GM18511 (cell line): ENCODE measurements around the gene NLGN1.
"Not testable (repeated sequence)": the region's sequence is repeated elsewhere in the genome, so short reads cannot be mapped to it uniquely, and the experiment has no call there.

Source experiments
- ATAC-seq: cut with Tn5 transposase; IDR thresholded peaks from one replicate; pipeline ENCODE4 v1.9.1; 2021; ENCODE audit warnings: mild to moderate bottlenecking, moderate library complexity; ENCODE audit not compliant: unreplicated experiment

Gene NLGN1

DNA sequence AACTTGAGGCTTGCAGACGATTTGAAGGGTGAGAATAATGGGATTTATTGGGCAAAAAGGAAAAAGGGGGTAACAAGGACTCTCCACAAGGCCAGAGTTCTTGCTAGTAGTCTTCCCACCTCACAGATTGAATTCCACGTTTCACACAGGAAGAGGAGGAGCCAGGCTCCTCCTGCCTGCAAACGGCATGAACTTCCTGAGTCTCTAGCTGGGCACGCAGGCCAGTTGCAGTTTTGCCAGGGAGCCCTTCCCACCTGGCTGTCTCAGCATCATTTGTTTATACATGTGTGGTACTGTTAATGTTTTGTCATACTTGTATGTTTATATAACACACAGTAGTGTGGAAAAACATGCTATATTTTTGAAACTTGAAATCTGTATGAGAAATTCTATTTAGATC lies 155.0 kb downstream of the NLGN1 start:
- ATAC-seq, result no peak

DNA sequence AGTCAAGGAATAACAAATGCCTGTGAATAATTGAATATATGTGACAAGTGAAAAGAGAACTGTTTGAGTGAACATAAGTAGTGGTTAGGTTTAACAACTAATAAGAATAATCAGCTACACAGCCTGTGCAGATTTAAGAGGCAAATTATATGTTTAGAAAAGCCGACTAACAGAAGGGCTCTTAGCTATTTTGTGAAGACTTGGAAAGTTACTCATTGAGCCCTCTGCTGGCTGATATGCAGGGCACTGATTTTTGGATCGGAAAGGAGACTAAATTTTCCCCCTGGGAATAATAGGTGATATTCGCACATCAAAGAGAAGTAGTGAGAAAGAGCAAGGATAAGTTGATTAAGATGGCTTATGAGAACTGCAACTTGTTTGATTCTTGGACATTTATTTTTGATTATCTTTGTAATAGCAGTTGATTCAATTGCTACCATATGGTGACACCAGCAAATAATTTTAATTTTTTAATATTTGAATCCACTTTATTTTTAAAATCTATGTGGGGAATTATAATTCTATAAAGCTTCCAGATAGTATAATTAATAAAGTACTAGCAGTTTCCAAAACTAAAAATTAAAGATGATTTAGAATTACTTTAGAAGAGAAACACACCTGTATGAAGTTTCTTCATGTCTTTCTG lies 156.2 kb downstream of the NLGN1 start:
- ATAC-seq, result no peak

DNA sequence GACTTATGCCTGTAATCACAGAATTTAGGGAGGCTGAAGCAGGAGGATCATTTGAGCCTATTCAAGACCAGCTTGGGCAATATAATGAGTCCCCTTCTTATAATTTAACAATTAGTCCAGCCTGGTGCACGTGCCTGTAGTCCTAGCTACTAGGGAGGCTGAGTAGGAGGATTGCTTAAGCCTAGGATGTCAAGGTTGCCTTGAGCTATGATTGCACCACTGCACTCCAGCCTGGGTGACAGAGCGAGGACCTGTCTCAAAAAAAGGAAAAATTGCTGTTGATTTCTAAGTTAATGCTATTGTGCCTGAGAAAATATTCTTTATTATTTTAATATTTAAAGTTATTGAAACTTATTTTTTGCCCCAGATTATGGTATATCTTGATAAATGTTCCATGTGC lies 159.0 kb downstream of the NLGN1 start:
- no peak for ATAC-seq

DNA sequence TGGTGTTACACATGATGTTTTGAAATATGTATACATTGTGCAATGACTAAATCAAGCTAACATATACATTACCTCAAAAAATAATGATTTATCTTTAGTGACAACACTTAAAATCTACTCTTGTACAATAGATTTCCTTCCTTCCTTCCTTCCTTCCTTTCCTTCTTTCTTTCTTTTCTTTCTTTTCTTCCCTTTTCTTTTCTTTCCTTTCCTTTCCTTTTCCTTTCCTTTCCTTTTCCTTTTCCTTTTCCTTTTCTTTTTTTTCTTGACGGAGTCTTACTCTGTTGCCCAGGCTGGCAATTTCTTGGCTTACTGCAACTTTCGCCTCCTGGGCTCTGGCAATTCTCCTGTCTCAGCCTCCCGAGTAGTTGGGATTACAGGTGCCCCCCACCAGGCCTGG lies 170.5 kb downstream of the NLGN1 start:
- ATAC-seq, result no peak

DNA sequence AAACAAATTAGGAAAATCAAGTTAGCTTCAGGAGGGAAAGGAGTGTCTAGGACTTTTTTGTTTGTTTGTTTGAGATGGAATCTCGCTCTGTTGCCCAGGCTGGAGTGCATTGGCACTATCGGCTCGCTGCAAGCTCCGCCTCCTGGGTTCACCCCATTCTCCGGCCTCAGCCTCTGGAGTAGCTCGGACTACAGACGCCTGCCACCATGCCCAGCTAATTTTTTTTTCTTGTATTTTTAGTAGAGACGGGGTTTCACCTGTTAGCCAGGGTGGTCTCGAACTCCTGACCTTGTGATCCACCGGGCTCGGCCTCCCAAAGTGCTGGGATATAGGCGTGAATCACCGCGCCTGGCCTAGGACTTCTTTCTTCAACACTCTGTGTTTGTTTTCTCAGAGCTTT lies 171.1 kb downstream of the NLGN1 start:
- no peak for ATAC-seq

DNA sequence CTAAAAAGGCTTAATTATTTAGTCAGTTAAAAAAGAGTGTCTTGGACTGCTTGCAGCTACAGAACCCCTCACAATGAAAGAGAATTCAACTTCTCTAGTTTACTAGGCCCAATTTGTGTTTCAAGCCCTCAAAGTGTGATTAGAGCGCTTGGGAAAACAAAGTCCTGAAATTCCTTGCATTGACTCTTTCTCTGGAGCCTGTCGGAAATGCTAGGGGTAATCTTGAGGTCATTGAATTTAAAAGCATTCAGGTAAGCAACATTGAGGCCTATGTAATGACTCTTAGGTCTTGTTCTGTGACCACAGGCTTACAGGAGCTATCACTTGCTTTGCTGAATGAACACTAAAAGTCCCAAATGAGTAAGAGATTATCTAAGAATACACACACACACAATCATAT lies 186.0 kb downstream of the NLGN1 start:
- no peak for ATAC-seq

DNA sequence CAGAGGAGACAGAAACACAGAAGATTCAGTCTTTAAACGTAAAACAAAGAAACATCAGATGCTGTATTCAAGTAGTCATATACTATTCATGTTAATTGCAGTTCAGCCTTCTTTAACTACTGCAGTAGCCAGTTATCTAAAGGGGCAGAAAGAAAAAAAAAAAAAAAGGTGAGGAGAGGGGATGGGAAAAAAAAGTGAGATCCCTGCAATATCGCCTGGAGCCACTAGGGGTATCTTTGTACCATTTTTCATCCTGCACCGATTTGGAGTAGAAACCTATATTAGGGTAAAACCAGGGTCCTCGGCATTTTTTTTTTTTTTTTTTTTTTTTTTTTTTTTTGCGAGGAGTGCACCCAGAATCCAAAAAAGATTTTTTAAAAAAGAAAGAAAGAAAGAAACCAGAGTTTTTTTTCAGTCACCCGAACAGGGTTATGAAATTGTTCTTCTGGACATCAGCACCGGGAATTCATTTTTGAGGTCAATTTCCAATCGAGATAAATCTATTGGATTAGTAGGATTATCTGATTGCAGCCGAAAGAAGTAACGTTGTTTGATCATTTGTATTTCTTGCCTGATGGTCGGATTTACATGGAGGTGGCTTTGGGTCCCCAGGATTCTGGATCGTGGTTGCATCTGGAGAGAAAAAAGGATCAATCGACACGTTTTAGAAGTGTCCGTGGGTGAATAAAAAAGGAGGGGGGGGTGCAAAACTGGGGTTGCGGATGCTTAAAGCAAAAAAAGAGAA lies 186.7 kb downstream of the NLGN1 start:
- no peak for ATAC-seq

DNA sequence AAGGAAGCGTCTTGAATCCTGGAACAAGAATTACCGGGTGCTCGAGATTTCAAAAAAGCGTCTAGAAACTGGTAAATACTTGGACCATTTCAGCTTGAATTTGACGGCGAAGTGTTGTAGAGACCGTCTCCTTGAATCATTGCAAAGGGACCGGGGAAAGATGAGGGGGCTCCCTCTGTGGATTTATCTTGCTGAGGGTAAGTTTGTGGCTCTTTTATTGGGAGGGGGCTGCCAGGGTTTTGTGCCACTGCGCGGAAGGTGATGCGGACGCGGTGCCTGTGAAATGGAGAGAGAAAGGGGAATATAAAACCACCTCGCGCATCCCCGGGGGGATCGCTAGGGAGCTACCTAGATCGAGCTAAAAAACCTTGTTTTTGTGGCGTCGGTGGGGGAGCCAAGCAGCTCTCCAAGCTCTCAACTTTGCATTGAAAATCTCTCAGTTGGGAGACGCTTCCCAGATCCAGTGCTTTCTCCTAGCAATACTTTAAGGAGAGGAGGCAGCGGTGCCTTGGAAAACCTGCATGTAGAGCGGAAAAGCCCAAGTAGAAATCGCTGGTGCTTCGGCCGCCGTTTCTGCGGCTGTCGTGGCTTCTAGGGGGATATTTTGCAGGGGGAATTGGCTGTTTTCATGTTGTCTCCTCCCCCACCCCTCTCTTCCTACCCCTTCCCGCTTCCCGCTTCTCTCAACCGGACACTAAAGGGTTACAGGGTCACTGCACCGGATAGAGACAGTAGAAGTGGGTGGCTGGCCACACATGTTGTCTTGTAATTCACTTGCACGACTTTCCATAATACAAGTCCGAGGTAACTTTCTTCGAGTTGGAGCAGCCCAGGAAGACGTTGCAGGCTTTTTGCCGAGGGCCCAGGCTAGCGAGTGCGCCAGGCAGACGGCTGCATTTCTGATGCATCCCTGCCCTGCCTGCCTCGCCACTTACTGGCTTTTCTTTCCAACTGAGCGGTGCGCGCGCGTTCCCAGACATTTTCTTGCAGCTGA lies 187.6 kb downstream of the NLGN1 start:
- no peak for ATAC-seq

DNA sequence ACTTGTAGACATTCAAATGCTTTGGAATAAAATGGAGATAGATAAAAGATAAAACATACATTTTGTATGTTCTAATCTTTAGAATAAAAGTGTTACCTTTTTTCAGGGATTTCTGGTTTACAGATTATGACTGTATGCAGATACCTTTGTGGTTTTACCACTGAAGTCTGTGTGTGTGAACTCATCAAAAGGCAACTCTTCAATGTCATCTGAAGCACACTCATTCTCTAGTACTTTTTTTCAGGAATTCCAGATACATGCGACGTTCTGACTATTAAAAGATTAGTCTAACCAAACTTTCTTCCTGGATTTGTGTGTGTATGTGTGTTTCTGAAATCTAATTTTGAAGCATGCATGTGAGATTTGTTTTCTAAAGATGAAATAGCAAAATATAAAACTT lies 188.6 kb downstream of the NLGN1 start:
- no peak for ATAC-seq

DNA sequence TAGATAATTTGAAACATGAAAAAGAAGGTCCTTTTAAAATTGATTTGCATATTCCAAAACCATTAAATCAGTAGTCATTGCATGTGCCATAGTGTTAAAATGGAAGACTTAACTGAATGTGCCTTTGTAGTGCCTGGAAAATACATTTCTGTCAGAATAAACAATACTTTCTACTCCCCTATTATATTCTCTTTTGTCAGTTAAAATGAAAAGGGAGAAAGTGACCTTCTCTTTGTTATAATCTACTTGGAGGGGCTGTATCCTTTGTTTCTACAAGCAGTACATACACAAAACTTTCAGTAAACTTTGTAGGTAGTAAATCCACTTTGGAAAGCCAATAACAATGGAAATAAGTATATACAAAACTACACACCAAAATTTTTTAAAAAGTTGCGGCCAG lies 189.5 kb downstream of the NLGN1 start:
- no peak for ATAC-seq

DNA sequence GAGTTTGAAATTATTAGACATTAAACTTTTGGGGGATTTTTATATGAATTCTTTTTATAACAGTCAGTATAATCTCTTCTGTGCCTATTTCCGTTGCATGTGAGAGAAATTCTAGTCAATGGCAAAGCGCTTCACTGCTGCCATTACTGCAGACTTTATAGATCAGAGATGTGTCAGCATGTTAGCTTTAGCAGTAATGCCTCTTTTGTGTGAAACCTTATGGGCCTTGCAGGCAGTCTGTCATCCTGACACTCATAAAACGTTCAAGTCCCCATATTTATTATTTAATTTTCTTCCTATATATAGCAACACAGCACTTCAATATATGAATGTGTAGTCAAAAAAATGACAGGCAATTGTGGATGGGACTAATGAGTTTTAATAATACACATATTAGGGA lies 191.0 kb downstream of the NLGN1 start:
- no peak for ATAC-seq

DNA sequence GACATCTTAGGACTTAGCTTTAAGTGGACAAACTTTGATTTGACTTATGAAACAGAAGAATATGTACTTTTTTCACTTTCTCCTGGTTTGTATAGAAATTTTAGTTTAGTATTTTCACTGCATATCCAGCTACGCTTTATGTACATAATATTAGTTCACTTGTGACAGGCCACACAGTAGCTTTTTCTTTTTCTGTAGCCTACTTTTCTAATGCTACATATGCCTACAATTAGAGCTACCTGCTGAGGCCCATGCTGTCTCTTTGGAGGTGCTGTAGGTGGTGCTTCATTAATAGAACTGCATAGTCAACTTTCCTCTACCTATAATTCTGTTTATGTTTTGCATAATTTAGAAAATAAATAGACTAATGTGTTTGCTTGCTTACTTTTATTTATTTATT lies 191.6 kb downstream of the NLGN1 start:
- no peak for ATAC-seq

DNA sequence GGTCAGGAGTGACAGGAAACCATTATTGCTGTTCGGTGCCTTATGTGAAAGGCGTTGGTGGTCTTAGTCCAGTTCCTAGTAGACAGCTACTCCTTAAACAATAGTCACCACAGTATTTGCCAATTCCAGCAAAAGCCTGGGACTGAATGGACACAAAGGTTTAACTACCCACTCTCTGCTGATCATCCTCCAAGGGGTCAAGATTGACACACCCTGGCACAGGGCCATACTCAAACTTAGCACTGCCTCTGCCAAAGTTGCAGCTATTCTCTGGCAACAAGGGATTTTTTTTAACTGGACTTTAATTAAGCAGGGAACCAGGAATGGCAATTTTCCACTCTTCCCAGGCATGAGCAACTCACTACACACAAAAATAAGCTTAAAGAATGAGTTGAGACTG lies 193.9 kb downstream of the NLGN1 start:
- ATAC-seq, result no peak

DNA sequence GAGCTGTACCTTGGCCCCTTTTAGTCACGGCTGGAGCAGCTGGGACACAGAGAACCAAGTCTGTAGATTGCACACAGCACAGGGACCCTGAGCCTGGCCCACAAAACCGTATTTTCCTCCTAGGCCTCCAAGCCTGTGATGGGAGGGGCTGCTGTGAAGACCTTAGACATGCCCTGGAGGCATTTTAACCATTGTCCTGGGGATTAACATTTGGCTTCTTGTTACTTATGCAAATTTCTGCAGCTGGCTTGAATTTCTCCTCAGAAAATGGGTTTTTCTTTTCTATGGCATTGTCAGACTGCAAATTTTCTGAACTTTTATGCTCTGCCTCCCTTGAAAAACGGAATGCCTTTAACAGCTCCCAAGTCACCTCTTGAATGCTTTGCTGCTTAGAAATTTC lies 197.3 kb downstream of the NLGN1 start:
- ATAC-seq, result not testable (repeated sequence)

DNA sequence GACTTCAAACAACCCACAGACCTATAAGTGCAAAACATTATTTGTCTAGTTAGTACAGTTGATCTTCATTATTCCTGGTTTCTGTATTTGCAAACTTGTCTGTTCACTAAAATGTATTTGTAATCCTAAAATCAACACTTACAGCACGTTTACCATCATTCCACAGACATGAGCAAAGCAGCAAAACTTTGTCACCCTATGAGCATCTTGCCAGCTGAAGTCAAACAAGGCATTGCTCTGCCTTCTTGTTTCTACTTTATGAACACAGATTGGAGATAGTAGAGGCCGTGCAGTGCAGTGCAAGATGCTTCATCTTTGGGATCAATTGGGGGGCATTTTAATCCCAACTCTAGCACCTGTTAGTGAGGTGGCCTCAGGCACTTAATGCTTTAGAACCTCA lies 202.1 kb downstream of the NLGN1 start:
- no peak for ATAC-seq

DNA sequence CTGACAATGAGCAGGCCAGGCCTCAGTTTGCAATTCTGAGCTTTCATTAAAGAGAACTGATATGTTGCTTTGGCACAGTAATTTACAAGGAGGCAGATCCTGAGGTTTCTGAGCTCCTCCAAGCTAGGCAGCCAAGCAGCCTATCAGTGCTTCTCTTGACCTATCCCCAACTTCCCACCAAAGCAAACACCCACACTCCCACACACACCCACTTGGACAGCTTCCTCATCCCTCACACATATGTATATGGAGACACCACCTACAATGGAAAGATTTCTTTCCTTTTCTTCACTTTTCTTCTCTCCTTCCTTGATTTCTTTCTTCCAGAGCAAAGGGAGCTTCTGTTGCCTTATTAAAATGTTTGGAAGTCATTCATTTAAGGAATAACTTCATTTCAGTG lies 217.0 kb downstream of the NLGN1 start:
- no peak for ATAC-seq

DNA sequence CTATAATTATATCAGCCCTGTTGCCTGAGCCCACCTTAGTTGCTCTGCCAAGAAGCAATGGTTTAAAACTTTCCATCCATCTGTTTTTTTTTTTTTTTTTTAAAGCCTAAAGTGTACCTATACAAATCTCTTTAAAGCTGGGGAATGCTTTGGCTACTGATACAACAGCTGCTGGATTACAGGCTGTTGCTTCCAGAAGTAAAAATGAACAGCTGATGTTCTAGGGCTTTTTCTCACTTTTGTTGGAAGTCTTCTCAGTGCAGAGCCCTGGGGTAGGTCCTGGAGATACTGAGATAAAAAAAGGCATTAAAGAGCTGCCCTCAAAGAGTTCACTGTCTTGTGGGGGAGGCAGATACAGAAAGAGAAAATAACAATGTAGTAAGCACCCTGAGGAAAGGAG lies 218.1 kb downstream of the NLGN1 start:
- no peak for ATAC-seq

DNA sequence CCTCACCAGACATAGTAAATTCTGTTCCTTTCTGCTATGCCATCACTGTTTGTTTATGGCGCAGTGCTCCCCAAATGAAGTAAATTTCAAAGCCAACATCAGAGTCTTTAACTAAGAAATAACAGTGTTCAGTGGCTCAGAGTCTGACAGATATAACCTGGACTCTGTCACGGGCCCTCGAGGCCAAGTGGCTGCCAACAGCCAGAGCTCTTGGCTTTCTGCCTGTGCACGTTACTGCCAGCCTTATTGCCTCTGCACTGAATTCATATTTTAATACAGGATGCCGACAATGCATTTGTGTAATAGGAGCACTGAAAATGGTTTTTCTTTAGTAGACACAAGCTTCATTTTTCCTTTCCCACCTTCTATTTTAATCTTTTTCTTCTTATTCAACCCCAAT lies 219.9 kb downstream of the NLGN1 start:
- ATAC-seq, result no peak

DNA sequence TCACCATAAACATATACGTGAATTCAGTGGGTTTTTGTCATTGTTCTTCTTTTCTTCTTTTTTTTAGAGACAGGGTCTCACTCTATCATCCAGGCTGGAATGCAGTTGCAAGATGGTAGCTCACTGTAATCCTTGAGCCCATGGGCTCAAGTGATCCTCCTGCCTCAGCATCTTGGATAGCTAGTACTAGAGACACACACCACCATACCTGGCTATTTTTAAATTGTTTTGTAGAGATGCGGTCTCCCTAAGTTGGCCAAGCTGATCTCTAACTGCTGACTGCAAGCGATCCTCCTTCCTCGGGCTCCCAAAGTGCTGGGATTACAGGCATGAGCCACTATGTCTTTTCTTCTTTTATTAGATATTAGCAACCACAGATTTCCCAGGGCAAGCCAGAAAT lies 220.6 kb downstream of the NLGN1 start:
- no peak for ATAC-seq

DNA sequence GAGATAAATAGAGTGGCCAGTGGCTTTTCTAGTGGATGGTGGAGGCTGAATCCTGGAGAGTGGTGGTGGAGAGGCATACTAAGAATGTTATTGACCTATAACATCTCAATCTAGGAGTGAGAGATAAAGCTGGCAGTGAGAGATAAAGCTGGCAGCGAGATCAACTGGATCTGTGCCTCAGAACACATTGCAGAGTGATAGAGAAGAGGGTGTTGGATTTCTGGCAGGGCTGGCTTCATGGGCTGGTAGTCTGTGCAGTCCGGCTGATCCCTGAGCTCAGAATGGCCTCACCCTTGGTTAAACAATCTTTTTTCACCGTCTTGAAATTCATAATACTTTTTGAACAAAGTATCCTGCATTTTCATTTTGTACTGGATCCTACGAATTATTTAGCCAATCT lies 221.2 kb downstream of the NLGN1 start:
- ATAC-seq, result no peak

DNA sequence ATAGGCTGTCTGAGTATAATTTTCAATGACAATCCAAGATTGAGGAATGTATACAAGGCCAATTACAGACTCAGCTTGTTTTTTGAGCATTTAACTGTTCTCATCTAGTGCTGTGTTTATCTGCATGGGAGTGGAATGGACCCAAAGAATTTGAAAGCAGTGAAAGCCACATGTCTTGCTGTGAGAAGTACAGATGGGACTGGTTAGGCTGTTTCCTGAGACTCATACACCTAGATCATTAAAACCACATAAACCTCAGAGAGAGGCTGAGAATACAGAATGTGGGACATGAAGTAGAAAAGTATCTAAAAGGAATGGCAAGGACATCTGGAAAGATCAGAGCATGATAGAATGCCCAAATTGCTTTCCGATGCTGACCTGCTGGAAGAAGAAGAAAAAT lies 224.6 kb downstream of the NLGN1 start:
- ATAC-seq, result no peak

DNA sequence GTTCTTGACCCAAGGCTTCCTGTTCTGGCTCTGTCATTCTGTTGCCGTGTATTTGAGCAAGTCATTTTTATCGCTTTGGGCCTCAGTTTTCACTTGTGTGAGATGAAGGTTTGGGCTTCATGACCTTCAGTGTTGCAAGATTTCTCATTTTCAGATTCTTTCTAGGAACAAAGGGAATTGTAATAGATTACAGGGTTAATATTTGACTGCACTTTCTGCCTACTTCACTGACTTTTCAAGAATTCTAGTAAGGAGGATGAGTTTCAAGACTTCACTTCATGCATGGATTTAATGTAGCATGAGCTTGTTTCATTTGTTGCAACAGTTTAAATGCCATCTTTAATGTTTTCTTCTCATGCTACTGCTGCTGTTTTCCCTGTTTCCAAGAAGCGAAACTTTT lies 226.5 kb downstream of the NLGN1 start:
- no peak for ATAC-seq
